Stimulated activated CD8-positive, alpha-beta memory T cell treated with anti-CD3 and anti-CD28 coated beads, Interleukin-12 subunit alpha, Interleukin-12 subunit beta, amount 100 ng/mL, for 4 hours (primary cell): ENCODE results near the gene TNFRSF17.

ENCODE experiments used
- DNase-seq: peaks from one replicate; pipeline ENCODE4 v3.0.0-alpha.2; 2020; ENCODE audit warnings: low read depth

Gene TNFRSF17

GRCh38 chr16:12002447-12003006, 37.5 kb downstream of the TNFRSF17 start:
- no peak for DNase-seq

- DNase-seq = no peak
Measured at GRCh38 chr16:12006637-12007036, 41.6 kb downstream of the TNFRSF17 start.

DNA sequence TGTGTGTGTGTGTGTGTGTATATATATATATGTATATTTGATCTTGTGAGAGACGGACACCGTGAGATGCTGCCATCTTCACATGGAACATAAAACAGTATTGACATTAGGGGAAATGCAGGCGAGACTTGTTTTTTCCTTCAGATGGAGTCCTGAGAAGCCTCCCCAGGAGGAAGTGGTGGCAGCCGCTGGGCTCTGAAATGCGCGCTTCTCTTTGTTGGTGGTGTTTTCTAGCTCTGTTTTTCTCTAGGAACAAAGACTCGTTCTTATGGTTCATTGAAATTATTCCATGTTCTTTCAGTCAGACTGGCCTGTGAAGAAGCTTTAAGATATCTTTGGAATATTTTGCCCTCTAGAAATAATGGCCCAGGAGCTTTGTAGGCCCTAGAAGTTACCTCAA, 44.5 kb downstream of the TNFRSF17 start:
- no peak for DNase-seq

DNA sequence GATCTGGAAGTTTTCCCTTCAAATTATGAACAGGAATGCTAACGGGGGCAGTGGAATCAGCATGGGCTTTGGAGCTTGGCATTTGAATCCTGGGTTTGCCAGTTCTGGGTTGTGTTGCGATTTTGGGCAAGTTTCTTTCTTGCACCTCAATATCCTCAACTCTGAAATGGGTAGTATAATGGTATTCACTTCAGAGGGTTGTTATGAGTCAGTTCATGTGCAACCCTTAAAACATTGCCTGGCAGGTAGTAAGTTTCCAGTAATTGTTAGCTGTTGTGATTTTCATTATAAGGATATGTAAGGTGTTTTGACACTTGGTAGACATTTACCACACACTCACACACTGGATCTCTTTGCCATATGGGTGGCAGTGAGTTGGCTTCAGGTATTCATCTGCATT, 44.9 kb downstream of the TNFRSF17 start:
- DNase-seq = no peak

DNA sequence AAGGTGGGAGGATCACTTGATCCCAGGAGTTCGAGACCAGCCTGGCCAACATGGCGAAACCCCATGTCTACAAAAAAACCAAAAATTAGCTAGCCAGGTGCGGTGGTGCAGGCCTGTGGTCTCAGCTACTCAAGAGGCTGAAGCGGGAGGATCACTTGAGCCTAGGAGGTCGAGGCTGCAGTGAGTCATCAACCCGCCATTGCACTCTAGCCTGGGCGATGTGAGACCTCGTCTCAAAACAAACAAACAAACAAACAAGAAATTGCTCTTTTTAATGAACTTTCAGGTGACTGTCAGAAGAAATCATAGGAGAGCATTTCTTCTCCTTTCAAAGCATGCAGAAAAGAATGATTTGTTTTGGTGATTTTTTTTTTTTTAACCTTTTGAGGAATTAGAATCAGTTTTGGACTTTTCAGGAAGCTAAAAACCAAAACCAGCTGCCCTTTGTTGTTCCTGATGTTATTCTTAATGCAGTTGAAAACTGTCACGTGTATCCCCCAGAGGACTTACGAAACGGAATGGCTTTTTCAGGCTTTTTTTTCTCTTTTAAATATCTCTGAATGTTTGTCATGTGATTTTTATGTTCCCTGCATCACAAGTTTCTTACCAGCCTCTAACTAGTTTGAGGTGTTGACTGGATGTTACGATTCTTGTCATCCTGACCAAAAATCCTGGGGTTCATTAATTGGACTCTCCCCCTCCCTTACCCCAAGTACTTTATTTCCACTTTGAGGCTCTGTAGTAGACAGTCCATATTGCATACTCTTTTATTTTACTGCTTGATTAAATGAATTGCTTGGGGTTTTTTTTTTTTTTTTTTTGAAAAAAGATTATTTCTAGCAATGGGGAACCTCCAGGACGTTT, 45.6 kb downstream of the TNFRSF17 start:
- no peak for DNase-seq

DNA sequence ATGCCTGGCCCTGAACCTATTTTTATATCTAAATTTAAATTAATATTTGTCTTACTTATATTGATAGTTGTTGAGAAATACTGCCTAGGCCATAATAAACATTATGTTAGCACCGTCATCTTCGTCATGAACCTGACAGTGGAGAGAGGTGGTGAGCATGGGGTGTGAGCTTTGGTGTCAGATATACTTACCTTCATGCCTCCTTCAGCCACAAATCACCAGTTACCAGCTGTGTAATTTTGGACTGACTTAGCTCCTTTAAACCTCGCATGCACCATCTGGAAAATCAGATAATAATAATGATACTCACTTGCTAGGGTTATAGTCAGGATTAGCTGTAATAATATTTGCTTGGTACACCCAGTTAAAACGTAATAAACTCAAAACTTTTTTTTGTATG, 46.6 kb downstream of the TNFRSF17 start:
- no peak for DNase-seq

DNA sequence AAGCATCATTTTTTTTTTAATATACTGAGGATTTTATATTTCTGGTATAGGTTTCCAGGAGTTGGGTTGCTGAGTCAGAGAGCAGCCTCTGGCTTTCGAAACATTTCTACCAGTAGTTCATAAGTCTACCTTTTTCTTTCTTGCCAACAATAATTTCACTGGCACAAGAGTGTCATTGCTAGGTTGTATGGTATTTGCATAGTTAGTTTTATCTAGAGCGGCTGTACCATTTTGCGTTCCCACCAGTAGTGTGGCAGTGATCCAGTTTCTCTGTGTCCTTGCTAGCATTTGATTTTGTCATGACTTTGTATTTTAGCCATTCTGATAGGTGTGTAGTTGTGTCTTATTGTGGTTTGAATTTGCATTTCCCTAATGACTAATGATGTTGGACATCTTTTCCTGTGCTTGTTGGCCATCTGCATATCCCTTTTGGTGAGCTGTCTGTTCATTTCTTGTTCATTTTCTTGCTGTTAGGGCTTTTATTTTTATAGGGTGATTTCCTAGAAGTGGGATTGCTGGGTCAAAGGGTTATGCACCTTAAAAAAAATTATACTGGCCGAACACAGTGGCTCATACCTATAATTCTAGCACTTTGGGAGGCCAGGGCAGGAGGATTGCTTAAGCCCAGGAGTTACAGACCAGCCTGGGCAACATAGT, 51.4 kb downstream of the TNFRSF17 start:
- DNase-seq = no peak

DNA sequence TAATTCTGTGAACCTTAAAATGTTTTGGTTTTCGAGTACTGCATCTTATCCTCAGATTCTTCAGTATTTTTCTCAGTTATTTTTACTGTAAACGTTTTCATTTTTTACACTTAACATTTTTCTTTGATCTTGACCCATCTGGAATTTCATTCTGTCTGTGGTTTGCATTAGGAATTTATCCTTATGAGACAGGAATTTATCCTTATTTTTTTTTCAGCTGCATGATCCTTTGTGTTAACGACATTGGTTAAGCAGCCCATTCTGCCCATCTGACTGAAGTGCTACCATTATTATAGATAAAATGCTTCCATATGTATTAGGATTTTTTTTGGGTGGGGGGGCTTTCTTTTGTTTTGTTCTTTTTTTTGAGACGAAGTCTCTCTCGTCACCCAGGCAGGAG, 52.5 kb downstream of the TNFRSF17 start:
- no peak for DNase-seq
